BJ (cell line): ENCODE measurements around the gene UQCR10. TPM values are rescaled to one million over a fixed set of nuclear protein-coding genes. Genes with fewer than 3 reads are reported as not detected.

Source experiments
- CTCF ChIA-PET: fragments of 350-600 bp; formaldehyde crosslinking; extraction: SDS; loops from one replicate; lab custom pipeline; 2021; ENCODE audit warnings: antibody characterized with exemption, inconsistent platforms; lab: Yijun Ruan, JAX
- POLR2A ChIA-PET: fragments of 300-600 bp; sonication (Branson Sonifier 250); formaldehyde crosslinking; extraction: SDS; loops from one replicate; lab custom pipeline; 2021; ENCODE audit warnings: antibody characterized with exemption; lab: Charles Lee
- DNase-seq: peaks from one replicate; pipeline ENCODE4 v3.0.0-alpha.2; 2011; ENCODE audit warnings: low read depth
- H3K27me3 ChIP-seq: 2 replicates; pipeline ENCODE4 v1.6.0; 2011; ENCODE audit warnings: low read length; ENCODE audit not compliant: control insufficient read depth, insufficient read depth
- H3K36me3 ChIP-seq: 2 replicates; pipeline ENCODE4 v1.5.1; 2011; ENCODE audit warnings: low read length; ENCODE audit not compliant: control insufficient read depth, insufficient read depth
- H3K4me3 ChIP-seq: 2 replicates; pipeline ENCODE4 v1.5.1; 2011; ENCODE audit warnings: low read depth, mild to moderate bottlenecking, control low read depth, low read length
- CTCF ChIP-seq: IDR thresholded peaks from 2 replicates; pipeline ENCODE4 v1.5.1; 2011; ENCODE audit warnings: low read depth, mild to moderate bottlenecking, control low read depth, inconsistent platforms, low read length, moderate library complexity; ENCODE audit not compliant: insufficient read depth
- polyA plus RNA-seq: library from polyadenylated mRNA; depleted of rRNA; stranded (reverse); fragments of >200 nt; gene quantifications from 2 replicates; pipeline ENCODE4 v1.2.3, GENCODE V29; 2011

Gene UQCR10
- polyA plus RNA-seq, 1 experiment, result 184 TPM

GRCh38 chr22:29784451-29785361 is 17.5 kb downstream of the UQCR10 start:
- H3K36me3 ChIP-seq, result peaks cover 10% of the 10 kb centered on the region
- no peak for DNase-seq
- no peaks in the 10 kb centered on the region for H3K27me3 ChIP-seq
- POLR2A ChIA-PET, result interaction anchor here (0.6 to 0.7 kb wide), 2 partner anchors 211 to 690 kb away, joined by 4 read pairs; no protein-coding TSS in a partner anchor
- no peak for TF ChIP-seq CTCF
- CTCF ChIA-PET, result interaction anchor here (1.0 to 1.4 kb wide), 2 partner anchors 148 to 304 kb away, joined by 4 read pairs; no protein-coding TSS in a partner anchor
- H3K4me3 ChIP-seq, result no peak overlapping the region

- POLR2A ChIA-PET, result no interaction called here
Observed at GRCh38 chr22:29786031-29786430, 18.9 kb downstream of the UQCR10 start.

GRCh38 chr22:29787371-29787980 is 20.3 kb downstream of the UQCR10 start:
- POLR2A ChIA-PET, result no interaction called here
- Histone ChIP-seq H3K4me3 (no peak overlapping the region), H3K36me3 (peaks cover 19% of the 10 kb centered on the region), H3K27me3 (no peaks in the 10 kb centered on the region)
- CTCF ChIA-PET, result interaction anchor here (1.0 kb wide), 1 partner anchor 218 kb away, joined by 3 read pairs; no protein-coding TSS in a partner anchor
- no peak for TF ChIP-seq CTCF
- DNase-seq, result no peak

More at GRCh38 chr22:29786031-29786430, 18.9 kb downstream of the UQCR10 start:
- CTCF ChIA-PET, result interaction anchor here (0.6 to 1.4 kb wide), 2 partner anchors 12 to 150 kb away, joined by 3 to 4 read pairs; no protein-coding TSS in a partner anchor
- DNase-seq, result no peak
- TF ChIP-seq CTCF, result no peak
- Histone ChIP-seq H3K4me3 (no peak overlapping the region), H3K36me3 (peaks cover 12% of the 10 kb centered on the region), H3K27me3 (no peaks in the 10 kb centered on the region)

- Histone ChIP-seq H3K36me3 (peaks cover 26% of the 10 kb centered on the region), H3K4me3 (no peak overlapping the region), H3K27me3 (no peaks in the 10 kb centered on the region)
- POLR2A ChIA-PET, result no interaction called here
- no peak for TF ChIP-seq CTCF
- DNase-seq, result no peak
- CTCF ChIA-PET, result no interaction called here
Observed at GRCh38 chr22:29788339-29789279, 21.4 kb downstream of the UQCR10 start.
